GM19463 (cell line): ENCODE data around the gene IPCEF1.

ENCODE experiments used
- ATAC-seq: cut with Tn5 transposase; IDR thresholded peaks from one replicate; pipeline ENCODE4 v1.9.1; 2021; ENCODE audit warnings: mild to moderate bottlenecking, moderate library complexity; ENCODE audit not compliant: unreplicated experiment

The IPCEF1 gene

DNA sequence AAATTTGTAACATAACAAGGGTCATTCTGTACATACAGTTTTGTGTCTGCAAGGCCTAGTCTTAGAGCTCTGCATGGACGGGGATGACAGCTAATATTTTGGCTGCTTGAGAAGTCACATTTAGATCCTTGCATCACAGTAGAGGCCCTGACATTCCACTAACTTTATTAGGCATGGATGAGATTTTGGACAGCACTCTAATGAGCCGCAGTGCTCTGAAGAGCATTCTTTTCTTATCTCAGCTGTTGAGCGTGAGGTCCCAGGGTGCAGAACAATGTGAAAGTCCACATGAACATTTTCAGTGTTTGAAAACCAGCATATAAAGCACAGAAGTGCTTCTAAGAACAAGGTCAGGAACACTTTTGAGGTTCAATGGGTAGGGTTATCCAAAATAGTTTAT is 58.9 kb downstream of the IPCEF1 start:
- ATAC-seq = no peak

DNA sequence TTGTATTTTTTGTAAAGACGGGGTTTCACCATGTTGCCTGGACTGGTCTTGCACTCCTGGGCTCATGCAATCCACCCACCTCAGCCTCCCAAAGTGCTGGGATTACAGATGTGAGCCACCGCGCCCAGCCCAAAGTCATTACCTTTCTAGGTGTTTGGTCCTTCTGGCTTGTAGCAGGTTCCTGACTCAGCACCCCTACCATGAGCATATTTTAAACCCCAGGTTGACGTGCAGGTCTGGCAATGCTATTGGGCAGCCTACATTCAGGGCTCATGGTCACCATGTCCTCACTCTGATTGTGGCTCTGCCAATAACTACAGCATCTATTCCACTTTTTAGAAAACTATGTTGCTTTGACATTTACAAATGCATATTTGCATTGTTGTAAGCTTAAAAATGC is 59.4 kb downstream of the IPCEF1 start:
- no peak for ATAC-seq

DNA sequence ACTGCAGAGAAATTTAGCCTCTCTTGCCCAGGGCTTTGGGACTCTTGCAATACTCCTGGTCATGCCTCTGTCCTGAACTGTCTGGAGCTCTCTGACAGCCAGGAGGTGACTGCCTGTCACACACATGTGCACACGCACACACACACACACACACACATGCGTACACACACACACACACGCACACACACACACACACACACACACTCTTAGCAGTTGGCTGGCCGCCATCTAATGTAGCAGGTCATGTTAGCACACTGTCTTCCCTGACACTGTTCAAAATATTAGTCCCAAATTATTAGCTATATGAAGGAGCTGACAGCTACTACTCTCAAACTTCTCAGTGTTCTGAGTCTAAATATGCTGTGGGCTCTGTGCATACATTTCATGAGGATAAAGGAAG is 60.9 kb downstream of the IPCEF1 start:
- ATAC-seq = no peak

DNA sequence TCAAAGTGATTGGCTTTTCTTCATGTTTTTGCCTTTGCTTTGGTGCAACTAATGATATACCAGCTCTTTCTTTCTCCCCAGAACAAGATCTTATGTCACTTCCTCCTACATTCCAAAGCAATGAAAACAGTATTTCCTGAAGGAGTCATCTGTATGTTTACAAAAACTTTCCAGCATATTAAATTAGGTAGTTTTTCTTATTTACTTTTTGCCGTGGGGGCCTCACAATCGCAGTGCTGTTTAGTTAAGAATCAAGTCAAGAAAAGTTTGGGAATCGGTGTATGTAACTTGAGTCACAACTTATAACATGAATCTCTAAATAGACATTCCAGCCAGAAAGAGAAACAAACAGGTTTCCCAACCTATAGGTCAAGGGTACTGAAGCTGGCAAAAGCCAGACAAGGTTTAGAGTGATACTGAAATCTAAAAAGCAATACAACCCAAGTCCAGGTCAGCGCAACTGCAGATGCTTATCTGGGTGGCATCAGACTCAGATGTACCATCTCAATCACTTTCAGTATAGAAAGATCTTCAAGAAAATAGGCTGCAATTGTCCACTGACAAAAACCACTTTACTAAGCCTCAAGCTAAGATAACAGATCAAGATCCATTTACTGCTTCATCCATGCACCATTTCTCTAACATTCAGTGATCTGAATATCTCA is 63.6 kb downstream of the IPCEF1 start:
- ATAC-seq = no peak

DNA sequence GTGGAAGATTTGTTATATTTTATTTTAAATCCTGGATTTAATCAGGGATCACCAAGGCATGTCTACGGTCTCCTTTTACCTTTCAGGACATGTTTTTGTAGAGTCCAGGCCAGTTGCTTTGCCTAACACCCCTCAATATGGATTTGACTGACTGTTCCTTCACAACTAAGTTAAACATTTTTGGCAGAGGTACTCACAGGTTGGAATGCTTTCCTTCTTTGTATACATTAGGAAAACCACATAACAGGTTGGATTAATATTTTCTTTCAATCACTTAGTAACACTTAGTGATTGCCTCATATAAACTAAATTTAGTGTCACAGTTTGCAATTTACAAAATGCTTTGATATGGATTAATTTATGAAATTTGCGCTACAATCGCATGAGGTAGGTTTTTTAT is 64.5 kb downstream of the IPCEF1 start:
- no peak for ATAC-seq

DNA sequence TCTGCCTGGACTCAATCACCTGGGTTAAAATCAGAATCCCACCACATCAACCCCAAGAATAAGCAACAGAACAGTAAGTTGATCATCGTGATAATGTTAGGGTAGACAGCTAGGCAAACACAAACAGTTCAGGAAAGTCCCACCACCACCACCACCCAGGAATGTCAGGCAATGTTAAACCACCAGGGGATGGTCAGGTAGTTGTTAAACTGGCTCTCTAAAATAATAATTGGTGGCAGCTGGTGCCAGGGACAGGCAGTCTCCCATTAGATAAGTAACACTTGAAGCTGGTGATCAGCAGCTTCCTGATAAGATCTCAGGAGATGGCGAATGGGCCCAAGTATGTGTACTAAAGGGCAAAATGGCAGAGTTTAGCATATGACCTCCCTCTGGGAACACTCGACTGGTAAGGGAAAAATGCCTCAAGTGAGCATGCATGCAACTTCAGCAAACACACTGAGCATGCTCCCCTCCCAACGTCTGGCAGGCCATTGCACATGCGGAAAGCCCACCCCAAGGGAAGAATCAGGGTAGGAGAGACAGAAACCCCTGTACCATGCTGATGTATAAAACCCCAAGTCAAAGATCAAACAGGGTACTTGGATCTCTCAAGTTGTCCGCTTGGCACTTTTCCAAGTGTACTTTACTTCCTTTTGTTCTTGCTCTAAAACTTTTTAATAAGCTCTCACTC is 66.6 kb downstream of the IPCEF1 start:
- peak; percentile 71 for ATAC-seq

DNA sequence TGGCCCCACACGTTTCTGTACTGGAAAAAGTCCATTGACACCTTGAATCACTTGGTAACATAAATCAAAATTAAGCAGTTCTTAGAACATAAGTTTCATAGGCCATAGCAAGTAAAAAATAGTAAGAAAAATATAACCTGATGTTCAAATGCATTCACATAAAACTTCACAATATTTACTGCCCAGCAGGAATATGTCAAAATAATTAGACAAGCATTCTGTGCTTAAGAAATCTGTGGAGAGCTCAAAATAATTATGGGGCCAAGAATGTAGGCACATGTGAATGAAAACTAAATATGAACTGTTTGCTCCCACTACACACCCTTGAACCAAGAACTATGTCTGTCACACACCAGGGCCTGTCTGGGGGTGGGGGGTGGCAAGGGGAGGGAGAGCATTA is 70.8 kb downstream of the IPCEF1 start:
- ATAC-seq = no peak

DNA sequence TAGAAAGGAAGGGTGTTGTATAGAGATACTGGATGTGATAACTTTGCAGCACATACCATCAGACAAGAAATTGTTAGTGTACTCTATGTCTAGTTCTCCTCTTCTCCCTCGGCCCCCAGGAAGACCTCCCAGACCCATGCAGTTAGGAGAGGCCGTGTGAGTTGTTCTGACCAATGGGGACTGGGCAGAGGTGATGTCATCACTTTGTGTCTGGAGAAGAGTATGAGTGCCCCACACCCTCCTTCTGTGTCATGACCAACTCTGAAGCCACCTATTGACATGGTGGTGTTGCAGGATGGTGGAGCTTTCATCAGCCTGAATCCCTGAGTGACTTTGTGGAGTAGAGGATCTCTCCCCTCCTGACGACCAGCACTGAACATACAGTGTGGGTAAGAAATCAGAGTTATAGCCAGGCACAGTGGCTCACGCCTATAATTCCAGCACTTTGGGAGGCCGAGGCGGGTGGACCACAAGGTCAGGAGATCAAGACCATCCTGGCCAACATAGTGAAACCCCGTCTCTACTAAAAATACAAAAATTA is 72.2 kb downstream of the IPCEF1 start:
- ATAC-seq = no peak

DNA sequence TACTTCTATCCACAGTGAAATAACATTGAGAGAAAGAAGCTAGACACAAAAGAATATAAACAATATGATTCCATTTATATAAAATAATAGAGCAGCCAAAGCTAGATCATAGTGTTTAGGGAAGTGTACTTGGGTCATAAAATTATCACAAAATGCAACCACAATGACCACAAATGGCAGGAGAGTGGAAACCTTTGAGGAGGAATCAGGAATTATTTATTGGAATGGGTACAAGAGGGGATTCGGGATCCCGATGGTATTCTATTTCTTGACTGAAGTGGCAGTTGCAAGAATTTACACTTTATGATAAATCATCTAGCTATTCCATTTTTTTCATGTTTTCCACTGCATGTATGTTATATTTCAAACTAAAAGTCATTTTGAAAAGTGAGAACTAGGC is 76.1 kb downstream of the IPCEF1 start:
- no peak for ATAC-seq

DNA sequence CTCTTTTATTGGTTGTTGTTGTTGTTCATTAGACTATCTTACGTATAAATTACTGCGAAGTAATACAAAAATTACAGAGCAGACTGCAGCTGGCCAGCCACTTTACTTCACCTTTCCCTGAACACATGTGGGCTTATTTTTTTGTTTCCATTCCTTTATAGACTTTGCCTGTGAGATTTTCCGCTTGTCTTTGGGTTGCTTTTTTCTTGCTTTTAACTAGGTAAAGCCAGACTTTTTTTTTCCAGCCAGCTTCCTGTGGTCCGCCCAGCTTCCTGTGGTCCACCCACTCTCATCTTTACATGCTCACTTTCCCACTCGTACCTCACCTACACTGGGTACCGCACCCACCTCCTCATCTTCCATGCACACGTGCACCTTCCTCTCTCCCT is 79.0 kb downstream of the IPCEF1 start:
- no peak for ATAC-seq

DNA sequence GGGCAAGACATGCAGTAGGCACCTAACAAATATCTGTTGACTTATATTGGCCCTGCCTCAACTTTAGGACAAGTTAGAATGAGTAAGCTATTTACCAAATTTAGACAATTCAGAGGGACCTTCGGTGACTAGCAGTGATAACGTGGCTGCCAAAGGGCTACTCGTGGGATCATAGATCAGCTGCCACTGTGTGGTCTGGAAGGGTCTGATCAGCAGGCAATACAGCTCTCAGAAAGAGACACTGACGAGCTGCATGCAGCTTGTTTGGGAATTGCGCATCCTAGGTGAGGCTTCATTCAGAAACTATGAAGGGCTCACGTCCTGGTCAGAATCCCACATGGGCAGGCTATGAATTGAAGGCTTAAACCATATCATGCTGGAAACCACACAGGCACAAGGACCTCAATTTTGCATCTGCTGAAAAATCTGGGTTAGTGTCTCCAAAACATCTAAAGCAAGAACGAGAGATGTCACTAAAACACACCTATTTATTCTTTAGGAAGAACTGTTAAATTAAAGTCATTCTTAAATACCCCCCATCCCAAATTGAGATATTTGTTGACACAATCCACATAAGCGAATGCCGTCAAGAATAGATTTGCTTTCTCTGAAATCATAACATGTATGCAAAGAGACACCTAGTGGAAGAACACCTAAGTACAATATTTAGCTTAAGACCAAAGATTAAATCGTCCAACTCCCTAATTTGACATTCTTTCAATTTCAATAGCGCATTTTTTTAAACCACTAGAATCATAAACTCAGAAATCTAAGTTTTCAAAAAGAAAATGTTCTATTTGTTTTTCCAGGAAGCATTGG is 79.6 kb downstream of the IPCEF1 start:
- peak; percentile 51 for ATAC-seq

DNA sequence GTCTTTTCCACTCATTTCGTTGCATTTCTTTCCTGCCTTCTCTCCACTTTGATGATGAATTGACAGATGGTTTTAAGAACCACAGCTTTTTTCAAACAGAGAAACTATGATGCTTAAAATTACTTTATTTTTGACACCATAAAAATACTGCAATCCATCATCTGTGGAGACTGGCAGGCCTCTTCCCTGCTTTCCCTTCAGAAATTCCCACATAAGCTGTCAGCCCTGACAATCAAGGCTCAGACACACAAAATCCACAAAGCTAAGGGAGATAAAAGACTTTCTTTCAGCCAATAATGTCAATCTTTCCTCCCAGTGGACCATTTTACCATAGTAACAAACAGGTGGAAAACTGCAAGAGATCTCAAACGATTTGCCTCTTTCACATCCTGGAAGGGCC is 82.4 kb downstream of the IPCEF1 start:
- ATAC-seq = no peak

DNA sequence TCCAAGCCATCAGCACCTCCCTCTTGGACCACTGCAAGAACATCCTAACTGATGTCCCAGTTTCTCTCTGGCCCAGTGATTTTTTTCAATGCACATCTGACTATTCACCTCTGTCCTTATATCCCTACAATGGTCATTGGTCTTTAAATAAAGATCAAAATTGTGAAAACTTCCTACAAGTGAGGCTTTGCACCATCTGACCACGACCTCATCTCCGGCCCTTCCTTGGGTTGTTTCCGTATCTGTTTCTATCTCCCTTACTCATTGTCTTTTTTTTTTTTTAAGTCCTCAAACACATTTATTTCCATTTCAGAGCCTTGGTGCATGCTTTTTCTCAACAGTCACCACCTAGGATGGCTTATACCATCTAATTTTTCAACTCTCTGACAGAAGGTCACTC is 88.1 kb downstream of the IPCEF1 start:
- peak; percentile 4 for ATAC-seq

DNA sequence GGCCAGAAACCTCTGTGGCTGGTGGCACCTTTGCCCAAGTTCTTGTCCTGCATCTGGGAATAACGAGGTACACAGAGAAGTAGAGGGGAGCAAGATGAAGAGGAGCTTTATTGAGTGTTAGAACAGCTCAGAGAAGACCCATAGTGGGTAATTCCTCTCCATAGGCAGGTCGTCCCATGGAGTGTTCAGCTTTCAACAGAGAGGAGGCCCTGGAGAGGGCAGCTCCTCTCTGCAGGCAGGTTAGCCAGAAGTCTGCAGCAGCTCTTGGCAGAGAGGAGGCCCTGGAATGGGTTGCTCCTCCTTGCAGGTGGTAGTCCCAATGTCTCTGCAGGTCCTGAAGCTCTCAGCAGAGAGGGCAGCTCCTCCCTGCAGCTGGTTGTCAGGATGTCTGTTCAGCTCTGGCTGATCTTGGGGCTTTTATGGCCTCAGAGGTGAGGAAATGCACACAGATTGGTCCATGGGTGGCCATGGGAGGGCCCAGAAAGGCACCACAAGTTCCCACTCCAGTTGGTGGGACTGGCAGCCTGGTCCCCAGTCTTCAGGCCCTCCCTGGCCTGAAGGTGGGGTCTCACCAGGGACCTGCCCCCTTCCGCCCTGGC is 89.0 kb downstream of the IPCEF1 start:
- peak; percentile 44 for ATAC-seq

DNA sequence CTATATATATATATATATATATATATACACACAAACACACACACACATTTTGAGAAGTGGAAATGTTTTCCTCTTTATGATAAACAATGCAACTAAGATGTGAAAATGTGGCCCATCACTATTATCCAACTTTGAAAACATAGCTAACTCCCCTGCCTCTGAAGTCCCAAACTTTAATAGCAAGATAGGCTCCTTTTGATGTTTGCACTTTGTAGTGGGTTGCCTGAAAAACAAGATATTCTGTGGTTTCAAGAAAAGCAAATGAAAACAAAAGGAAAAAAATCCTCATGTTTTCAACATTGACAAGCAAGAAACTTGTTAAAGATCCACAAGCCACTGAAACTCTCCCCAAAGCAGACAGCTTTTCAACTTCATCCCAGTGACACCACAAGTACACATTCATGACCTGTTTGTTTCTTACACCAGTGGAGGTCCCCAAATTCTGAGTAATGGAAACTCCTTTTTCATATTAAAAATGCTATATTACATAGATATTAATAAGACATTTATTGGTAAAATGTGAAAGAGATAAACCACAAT is 90.0 kb downstream of the IPCEF1 start:
- ATAC-seq = no peak

DNA sequence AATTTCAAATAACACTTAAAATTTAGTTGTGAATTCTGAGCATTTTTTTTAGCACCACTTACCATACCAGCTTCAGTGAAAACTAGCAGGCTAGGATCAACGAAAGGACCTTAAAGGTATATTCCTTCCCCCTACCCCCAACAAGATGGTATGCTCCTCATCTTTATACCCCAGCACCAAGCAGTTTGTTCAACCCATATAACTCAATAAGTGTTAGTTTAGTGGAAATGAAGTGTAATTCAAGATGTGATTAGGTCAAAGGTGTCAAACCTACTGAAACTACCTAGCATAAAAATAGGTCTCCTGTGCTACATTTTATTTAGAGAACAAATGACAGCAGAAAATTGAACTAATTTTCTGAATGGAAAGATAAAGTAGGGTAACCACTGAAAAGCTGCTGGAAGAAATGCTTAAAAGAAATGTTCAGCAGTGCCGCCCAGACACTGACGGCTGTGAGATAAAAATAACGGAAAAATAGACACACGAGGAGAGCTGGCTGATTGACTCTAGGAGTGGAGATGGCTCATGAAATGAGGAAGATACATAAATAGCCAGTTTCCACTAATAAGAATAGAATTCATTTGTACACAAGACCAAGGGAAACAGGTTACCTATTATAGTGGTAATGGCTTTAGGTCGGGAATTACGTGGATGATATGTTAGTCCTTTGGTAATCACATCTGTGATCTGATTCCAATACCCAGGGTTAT is 94.8 kb downstream of the IPCEF1 start:
- no peak for ATAC-seq

DNA sequence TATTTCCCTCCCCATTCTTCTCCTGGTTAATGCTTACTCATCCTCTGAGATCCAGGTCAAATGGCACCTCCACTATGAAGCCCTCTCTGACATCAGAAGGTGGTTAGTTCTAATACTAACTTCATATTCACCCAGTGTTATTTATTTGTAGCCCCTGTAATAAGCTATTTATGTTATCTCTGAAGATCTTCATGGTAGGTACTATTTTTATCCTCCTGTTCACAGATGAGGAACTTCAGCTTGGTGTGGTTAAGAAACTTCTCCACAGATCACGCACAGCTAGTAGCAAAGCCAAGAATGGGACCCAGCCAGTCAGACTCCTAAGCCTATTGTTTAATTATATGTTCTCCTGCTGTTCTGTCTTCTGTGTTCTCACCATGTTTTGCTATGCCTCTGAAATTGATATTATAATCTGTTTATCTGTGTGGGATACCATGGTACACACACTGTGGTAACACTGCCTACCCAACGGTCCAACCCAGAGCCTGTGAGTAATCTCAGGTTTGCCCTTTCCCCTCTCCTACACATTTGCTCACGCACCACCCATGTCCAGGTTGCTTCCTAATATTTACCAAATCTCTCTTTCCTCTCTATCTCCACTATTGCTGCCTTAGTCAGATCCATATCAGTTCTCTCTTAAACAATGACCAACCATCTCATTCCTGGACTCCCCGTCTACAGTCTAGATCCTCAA is 98.4 kb downstream of the IPCEF1 start:
- peak; percentile 68 for ATAC-seq

DNA sequence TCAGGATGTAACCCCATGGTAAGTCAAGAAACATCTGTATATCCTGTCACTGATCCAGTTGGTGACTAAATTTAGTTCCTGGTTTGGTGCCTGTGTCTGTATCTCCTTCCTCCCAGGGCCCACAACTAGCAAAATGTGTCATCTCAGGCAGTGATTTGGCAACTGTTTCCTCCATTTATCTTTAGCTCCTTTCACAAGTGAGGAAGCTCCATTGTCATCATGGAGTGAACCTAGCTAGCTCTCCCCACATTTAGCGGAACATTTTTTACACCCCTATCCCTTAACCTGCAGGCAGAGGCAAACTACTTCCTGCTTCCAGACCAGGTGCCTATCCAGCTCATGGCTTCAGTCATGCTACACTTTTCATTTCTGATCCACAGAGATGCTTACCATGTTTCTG is 99.5 kb downstream of the IPCEF1 start:
- ATAC-seq = no peak

DNA sequence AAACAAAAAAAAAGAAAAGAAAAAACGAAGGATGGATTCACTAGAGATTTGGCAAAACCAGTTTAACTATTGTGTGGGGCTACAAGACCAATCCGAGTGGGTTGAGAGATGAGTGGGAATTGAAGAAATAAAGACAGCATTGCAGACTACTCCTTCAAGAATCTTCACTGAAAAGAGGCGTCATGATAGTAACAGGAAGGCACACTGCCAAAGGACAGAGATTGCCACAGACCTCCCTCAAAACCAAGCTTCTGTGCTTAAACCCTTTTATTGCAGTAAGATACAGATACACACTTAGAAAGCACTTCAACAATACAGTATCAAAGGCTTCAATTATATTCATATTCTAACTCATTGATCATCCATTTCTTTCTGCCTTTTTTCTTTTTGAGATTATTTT is 103.9 kb downstream of the IPCEF1 start:
- ATAC-seq = no peak

DNA sequence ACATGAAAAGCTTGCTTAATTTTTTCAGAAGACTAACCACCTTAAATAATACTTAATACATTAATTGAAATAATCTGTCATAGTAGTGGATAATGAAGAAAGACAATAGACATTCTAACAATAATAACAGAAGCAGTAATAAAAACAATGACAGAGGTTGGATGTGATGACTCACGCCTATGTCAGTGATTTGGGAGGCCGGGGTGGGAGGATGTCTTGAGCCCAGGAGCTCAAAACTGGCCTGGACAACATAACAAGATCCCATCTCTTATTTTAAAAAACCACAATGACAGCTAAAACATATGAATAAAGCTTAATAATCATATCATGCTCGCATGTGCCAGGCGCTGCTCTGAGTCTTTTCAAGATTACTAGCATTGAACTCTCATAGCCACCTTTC is 105.5 kb downstream of the IPCEF1 start:
- no peak for ATAC-seq
